Measurements from ENCODE around the gene LMOD1. TPM values are rescaled to one million over a fixed set of nuclear protein-coding genes. Genes with fewer than 3 reads are reported as not detected.

LMOD1 gene
- total RNA-seq, 1 donor from 2014 or later: not detected

DNA sequence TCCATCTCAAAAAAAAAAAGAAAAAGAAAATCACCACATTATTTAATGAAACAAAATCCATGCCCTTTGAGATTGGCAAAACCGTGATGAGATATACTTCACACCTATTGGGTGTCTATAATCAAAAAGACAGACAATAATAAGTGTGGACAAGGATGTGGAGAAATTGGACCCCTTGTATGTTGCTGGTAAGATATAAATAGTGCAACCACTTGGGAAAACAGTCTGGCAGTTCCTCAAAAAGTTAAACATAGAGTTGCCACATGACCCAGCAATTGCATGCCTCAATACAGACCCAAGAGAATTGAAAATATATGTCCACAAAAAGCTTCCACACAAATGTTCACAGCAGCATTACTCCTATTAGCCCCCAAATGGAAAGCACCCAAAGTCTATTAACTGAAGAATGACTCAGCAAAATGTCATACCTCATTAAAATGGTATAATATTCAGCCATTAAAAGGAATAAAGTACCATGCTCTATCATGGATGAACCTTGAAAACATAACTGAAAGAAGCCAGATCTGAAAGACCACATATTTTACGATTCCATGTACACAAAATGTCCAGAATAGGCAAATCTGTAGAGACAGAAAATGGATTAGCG is 24.3 kb downstream of the LMOD1 start:
- no peaks in the 10 kb centered on the region for H3K9me3 Mint-ChIP-seq
- H3K27me3 Mint-ChIP-seq (ENCODE audit: insufficient read depth): peaks cover 10% of the 10 kb centered on the region
- H3K27ac Mint-ChIP-seq: no peak overlapping the region

DNA sequence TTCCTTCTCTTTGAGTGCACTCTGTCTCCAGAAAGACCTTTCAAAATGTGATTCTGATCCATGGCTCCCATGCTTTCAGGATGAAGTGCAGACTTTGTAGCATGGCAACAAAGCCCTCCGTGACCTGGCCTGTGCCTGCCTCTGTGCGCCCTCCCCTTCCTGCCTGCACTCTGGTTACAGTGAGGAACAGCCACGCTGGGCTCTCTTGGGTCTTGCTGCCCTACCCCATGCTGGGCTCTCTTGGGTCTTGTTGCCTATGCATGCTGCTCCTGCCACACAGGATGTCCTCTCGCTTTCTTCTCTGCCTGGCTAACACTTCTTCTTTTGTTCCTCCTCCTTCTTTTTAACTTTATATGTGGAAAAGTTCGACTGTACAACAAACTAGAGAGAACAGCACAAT is 28.0 kb downstream of the LMOD1 start:
- intact Hi-C loops (cut with micrococcal nuclease): no loop called here
- H3K4me3 Mint-ChIP-seq: no peak overlapping the region

More for the DNA sequence above, 24.3 kb downstream of the LMOD1 start:
- H3K4me1 Mint-ChIP-seq (ENCODE audit: low read depth): no peaks in the 10 kb centered on the region
- H3K4me3 Mint-ChIP-seq: no peak overlapping the region
- intact Hi-C loops (cut with micrococcal nuclease): no loop called here
- no peak for DNase-seq (ENCODE audit: low spot score)
- no peaks in the 10 kb centered on the region for H3K36me3 Mint-ChIP-seq (ENCODE audit: low read depth)

DNA sequence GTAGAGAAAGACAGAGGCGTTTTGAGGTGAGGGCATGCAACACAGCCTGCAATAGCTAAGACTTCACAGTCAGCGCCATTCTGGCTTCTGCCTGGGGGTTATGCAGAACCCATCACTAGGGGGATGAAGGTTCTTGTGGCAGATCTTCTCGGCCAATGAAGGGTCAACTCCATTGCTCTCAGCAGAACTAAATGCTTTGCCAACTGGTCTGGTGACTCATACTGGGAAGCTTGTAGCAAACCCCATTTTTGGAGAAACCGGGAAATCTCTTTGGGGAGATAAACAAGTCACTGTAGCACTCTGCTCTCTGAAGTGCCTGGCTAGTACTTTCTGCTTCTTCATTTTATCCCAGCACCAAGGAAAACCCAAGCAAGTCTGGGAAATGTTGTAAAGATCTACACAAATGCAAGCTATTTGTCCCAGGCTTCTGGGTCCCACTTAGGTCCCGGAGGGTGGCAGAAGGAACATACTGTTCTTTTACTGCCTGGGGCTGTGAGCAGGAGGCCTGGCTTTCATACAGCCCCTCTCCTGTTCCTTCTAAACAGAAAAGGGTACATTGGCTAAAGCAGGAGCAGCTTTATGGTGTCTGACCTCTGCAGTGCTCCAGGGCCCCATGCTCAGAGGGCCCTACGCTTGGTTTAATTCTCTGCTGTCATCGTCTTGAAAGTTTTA is 28.9 kb downstream of the LMOD1 start:
- Mint-ChIP-seq H3K4me1 (ENCODE audit: low read depth) (no peaks in the 10 kb centered on the region), H3K27me3 (ENCODE audit: insufficient read depth) (peaks cover 11% of the 10 kb centered on the region), H3K27ac (no peak overlapping the region), H3K36me3 (ENCODE audit: low read depth) (no peaks in the 10 kb centered on the region), H3K4me3 (no peak overlapping the region), H3K9me3 (no peaks in the 10 kb centered on the region)
- intact Hi-C loops (cut with micrococcal nuclease): no loop called here
- no peak for DNase-seq (ENCODE audit: low spot score)

More for the DNA sequence above, 28.0 kb downstream of the LMOD1 start:
- Mint-ChIP-seq H3K27me3 (ENCODE audit: insufficient read depth) (peaks cover 11% of the 10 kb centered on the region), H3K27ac (no peak overlapping the region), H3K4me1 (ENCODE audit: low read depth) (no peaks in the 10 kb centered on the region), H3K9me3 (no peaks in the 10 kb centered on the region), H3K36me3 (ENCODE audit: low read depth) (no peaks in the 10 kb centered on the region)
- DNase-seq (ENCODE audit: low spot score): no peak

DNA sequence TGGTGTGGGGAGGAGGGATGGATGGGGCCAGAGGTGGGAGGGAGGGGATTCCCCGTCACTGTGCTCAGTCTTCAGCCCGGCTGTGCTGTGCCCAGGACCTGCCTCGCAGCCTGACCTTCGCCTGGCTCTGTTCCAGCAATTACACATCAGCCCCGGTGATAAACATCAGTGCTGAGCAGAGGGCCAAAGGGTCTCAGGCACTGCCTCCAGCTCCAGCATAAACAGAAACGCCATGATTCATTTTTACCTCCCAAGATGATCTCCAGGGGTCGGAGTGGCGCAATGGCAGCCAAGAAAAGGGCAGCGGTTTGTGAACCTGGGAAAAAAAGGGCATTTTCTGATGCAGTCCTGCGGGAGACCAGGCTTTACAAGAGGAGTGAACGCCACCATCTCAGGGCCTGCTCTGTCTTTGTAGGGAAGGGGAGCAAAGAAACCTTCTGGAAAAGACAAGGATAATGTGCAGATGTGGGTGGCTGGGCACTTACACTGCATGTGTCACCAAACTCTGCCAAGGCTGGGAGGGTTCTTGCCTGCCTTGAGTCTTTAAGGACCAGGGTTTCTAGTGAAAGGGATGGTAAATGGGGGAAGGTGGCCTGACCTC is 29.6 kb downstream of the LMOD1 start:
- Mint-ChIP-seq H3K4me3 (no peak overlapping the region), H3K4me1 (ENCODE audit: low read depth) (no peaks in the 10 kb centered on the region), H3K9me3 (no peaks in the 10 kb centered on the region), H3K36me3 (ENCODE audit: low read depth) (no peaks in the 10 kb centered on the region), H3K27ac (no peak overlapping the region), H3K27me3 (ENCODE audit: insufficient read depth) (peaks cover 11% of the 10 kb centered on the region)
- no peak for DNase-seq (ENCODE audit: low spot score)
- intact Hi-C loops (cut with micrococcal nuclease): no loop called here

DNA sequence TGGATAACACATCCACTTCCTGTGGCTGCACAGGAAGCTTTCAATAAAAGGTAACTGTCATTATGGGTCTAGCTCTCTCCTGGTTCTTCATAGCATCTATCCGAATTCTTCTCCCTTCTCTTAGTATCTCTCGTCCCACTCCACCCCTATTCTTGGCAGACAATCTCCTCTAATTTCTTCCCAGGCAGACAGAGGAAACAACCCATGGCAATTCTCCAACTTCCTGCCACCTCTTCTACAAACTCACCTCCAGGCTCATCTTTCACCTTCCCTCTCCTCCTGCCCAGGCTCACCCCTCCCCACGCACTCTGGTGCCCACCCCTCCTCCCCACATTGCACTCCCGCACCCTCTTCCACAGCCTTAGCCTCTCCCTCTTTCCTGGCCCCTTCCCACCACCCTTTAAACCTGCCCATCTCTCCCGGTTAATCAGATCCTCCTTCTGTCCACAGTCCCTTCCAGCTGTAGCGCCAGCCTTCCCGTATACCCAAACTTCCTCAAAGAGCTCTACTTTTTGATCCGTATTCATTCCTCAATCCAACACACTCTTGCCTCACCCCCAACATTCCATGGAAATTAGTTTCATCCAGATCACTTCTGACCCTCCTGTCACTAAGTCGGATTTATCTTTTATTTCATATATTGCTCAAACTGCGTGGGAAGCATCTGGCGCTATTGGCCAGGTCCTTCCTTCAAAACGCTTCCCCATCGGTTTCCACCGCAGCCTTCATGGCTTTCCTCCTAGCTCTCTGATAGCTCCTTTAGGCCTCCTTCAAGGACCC is 31.7 kb downstream of the LMOD1 start:
- no peaks in the 10 kb centered on the region for H3K36me3 Mint-ChIP-seq (ENCODE audit: low read depth)
- H3K27me3 Mint-ChIP-seq (ENCODE audit: insufficient read depth): peaks cover 16% of the 10 kb centered on the region
- no peaks in the 10 kb centered on the region for H3K9me3 Mint-ChIP-seq
- H3K4me3 Mint-ChIP-seq: no peak overlapping the region
- intact Hi-C loops (cut with micrococcal nuclease): no loop called here
- H3K4me1 Mint-ChIP-seq (ENCODE audit: low read depth): no peaks in the 10 kb centered on the region
- no peak for DNase-seq (ENCODE audit: low spot score)
- H3K27ac Mint-ChIP-seq: no peak overlapping the region

DNA sequence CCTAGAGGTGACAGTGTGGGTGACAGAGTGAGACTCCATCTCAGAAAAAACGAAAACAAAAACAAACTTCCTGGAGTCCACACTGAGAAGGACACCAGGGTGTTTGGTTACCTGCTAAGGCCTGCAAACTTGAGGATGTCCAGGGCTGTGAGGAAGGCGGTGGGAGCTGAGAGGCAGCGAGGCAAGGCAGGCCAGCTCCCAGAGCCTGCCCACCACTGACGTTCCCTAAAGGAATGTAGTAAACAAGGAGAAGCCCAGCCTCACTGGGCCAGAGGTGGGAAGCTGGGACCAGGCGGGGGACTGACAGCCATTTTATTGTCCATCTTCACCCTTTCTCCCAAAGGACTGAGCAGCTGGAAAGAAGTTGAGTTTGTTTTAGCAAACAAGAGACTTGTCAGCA is 33.5 kb downstream of the LMOD1 start:
- intact Hi-C loops (cut with micrococcal nuclease): no loop called here
- H3K36me3 Mint-ChIP-seq (ENCODE audit: low read depth): no peaks in the 10 kb centered on the region

DNA sequence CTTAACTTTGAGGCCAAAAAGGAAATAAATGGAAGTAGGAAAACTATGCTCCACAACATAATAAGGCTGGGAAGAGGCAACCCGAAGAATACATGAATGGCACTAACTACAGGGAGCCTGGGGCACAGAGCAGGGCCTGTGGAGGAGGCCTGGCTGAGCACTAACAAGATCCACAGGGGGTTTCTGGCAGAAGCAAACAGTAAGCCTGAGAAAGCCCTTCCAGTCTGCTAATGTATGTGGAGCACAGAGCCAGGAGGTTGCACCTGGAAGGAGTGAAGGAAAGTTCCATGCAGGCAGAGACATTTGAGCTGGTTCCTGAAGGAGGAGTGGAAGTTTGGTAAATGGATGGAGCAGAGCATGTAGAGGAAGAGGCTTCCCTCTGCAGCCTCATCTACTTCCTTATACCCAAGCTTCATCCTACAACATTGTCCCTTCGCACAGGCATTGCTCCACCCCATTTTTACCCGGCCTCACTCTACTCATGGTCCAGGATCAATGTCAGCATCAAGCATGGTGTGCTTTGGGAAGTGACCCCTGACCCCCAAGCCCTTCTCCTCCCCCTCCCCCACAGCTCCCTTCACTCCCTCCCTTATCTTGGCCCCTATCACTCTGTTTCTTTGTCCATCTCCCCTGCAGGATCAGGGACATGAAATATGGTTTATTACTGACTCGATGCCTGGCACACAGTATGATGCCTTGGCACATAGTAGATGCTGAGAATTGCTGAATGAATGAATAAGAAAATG is 34.3 kb downstream of the LMOD1 start:
- intact Hi-C loops (cut with micrococcal nuclease): no loop called here
- DNase-seq (ENCODE audit: low spot score): no peak
- no peak overlapping the region for H3K27ac Mint-ChIP-seq
- H3K4me1 Mint-ChIP-seq (ENCODE audit: low read depth): no peaks in the 10 kb centered on the region
- no peaks in the 10 kb centered on the region for H3K36me3 Mint-ChIP-seq (ENCODE audit: low read depth)
- H3K27me3 Mint-ChIP-seq (ENCODE audit: insufficient read depth): peaks cover 15% of the 10 kb centered on the region
- H3K4me3 Mint-ChIP-seq: no peak overlapping the region
- H3K9me3 Mint-ChIP-seq: no peaks in the 10 kb centered on the region

More for the DNA sequence above, 33.5 kb downstream of the LMOD1 start:
- H3K4me3 Mint-ChIP-seq: no peak overlapping the region
- H3K27me3 Mint-ChIP-seq (ENCODE audit: insufficient read depth): peaks cover 15% of the 10 kb centered on the region
- H3K9me3 Mint-ChIP-seq: no peaks in the 10 kb centered on the region
- H3K4me1 Mint-ChIP-seq (ENCODE audit: low read depth): no peaks in the 10 kb centered on the region
- no peak for DNase-seq (ENCODE audit: low spot score)
- H3K27ac Mint-ChIP-seq: no peak overlapping the region

DNA sequence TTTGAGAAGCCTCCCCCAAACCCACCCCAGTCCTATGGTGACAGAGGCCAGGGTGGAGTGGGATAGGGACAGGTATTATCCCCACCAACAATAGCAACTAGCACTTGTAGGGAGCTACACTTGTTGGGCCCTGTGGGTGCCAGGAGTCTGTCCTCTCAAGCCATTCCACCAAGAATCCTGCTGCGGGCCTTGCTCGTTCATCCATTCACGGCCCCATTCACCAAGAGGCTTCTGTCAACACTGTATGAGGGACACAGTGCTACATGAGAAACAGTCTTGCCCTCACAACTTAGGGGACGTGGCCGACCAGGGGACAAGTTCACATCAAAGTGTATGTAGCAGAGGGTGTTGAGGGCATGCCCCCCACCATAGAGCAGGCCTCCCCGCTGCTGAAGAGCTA is 38.7 kb downstream of the LMOD1 start:
- intact Hi-C loops (cut with micrococcal nuclease): no loop called here
- Mint-ChIP-seq H3K4me3 (no peak overlapping the region), H3K4me1 (ENCODE audit: low read depth) (no peaks in the 10 kb centered on the region), H3K27ac (no peak overlapping the region), H3K36me3 (ENCODE audit: low read depth) (no peaks in the 10 kb centered on the region), H3K27me3 (ENCODE audit: insufficient read depth) (peaks cover 10% of the 10 kb centered on the region), H3K9me3 (no peaks in the 10 kb centered on the region)
- no peak for DNase-seq (ENCODE audit: low spot score)

DNA sequence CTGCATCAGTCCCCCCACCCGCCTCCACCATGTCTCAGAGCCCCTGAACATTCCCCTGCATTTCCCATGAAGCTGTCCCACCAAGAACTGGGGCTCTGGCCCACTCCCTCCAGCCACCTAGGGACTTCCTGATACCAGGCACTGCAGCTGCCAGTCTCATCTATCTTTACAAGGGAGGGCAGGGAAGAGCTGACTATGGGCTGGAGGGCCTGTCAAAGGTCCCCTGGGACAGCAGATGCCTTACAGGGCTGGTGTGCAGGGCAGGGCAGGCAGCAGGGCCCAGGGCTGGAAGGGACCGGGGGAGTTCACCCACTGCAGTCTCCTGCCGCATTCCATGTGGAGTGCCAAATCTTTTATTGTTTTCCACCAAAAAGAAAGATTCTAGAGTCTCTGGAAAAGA is 40.0 kb downstream of the LMOD1 start:
- Mint-ChIP-seq H3K36me3 (ENCODE audit: low read depth) (no peaks in the 10 kb centered on the region), H3K27me3 (ENCODE audit: insufficient read depth) (peaks cover 10% of the 10 kb centered on the region), H3K9me3 (no peaks in the 10 kb centered on the region), H3K27ac (no peak overlapping the region), H3K4me1 (ENCODE audit: low read depth) (no peaks in the 10 kb centered on the region), H3K4me3 (no peak overlapping the region)
- intact Hi-C loops (cut with micrococcal nuclease): no loop called here
- no peak for DNase-seq (ENCODE audit: low spot score)

DNA sequence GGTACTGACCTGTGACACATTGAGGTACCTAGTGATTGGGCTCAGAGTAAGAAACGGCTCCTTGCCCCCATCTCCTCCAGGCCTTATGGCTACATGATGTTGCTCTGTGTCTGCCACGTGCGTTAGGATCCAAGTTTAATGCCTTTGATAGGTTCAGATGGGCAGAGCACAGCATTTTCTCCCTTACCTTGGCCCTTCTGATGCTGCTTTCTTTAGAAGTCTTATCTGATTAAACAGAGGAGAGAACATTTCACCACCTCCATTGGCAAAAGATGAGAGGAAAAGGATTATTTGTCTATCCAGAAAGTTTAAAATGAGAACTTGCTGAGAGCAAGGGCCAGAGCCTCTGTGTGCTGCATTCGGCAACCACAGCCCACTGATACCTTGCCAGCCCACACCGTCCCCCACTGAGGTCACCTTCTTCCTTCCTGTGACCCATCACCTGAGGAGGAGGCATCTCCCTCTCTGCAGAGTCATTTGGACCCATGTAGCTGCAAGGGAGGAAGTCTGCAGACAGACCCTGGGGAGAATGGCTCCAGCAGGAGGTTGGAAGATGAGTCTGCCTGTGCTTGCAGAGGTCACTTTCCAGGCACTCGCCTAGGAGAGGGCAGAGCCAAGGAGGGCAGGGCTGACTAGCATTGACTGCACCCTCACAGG is 41.0 kb downstream of the LMOD1 start:
- Mint-ChIP-seq H3K27ac (no peak overlapping the region), H3K36me3 (ENCODE audit: low read depth) (no peaks in the 10 kb centered on the region), H3K9me3 (no peaks in the 10 kb centered on the region), H3K4me1 (ENCODE audit: low read depth) (no peaks in the 10 kb centered on the region), H3K27me3 (ENCODE audit: insufficient read depth) (peaks cover 13% of the 10 kb centered on the region), H3K4me3 (no peak overlapping the region)
- intact Hi-C loops (cut with micrococcal nuclease): no loop called here
- no peak for DNase-seq (ENCODE audit: low spot score)

DNA sequence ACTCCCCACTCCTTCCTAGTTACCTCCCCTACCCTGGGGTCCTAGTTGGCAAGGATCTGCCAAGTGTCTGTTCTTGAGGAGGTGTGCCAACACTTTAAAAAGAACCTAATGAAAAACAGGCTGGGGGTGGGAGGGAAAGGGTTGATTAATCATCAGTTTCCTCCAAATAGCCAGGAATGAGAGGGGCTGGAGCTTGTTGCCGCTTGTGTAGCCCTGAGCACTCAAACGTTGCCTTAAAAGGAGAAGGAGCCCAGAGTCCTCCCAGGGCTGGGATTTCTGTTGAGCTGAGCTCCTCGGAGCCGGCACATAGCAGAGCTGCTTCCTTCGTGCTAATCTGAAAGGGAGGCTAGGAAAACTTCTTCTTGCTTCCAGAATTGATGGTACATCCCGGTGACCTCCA is 41.8 kb downstream of the LMOD1 start:
- no peak for DNase-seq (ENCODE audit: low spot score)
- Mint-ChIP-seq H3K9me3 (no peaks in the 10 kb centered on the region), H3K27me3 (ENCODE audit: insufficient read depth) (peaks cover 8% of the 10 kb centered on the region), H3K27ac (no peak overlapping the region), H3K4me3 (no peak overlapping the region), H3K36me3 (ENCODE audit: low read depth) (no peaks in the 10 kb centered on the region), H3K4me1 (ENCODE audit: low read depth) (no peaks in the 10 kb centered on the region)
- intact Hi-C loops (cut with micrococcal nuclease): no loop called here

DNA sequence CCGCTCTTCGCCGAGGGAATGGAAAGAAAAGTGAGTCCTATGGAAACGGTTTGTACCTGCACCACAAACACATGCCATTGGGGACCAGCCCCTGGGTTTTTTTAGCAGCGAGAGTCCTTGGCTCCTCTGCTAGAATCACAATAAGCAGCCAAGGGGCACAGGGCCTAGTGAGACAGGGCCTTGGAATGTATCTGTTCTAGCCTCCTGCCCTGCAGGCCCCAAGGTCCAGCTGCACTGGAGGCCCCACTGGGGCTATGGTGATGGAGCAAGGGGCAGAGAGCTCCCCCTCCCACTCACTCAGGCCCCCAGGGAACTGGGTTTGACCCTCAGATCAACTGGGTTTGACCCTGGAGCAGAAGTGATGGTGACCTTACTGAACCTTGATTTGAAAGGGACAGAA is 43.2 kb downstream of the LMOD1 start:
- Mint-ChIP-seq H3K4me3 (no peak overlapping the region), H3K27ac (no peak overlapping the region), H3K27me3 (ENCODE audit: insufficient read depth) (peaks cover 4% of the 10 kb centered on the region), H3K9me3 (no peaks in the 10 kb centered on the region), H3K4me1 (ENCODE audit: low read depth) (no peaks in the 10 kb centered on the region), H3K36me3 (ENCODE audit: low read depth) (no peaks in the 10 kb centered on the region)
- DNase-seq (ENCODE audit: low spot score): no peak
- intact Hi-C loops (cut with micrococcal nuclease): no loop called here
